Fibroblast of villous mesenchyme (primary cell): ENCODE results near the gene PLEKHA8. TPM values are rescaled to one million over a fixed set of nuclear protein-coding genes. Genes with fewer than 3 reads are reported as not detected.
"Not testable (repeated sequence)": the region's sequence is repeated elsewhere in the genome, so short reads cannot be mapped to it uniquely, and the experiment has no call there.

Experiments
- DNase-seq: peaks from one replicate; pipeline ENCODE4 v3.0.0-alpha.2; 2010; ENCODE audit warnings: low read depth
- H3K4me3 ChIP-seq: 2 replicates; pipeline ENCODE4 v1.5.1; 2011; ENCODE audit warnings: low read depth, mild to moderate bottlenecking, low read length
- CTCF ChIP-seq: IDR thresholded peaks from 2 replicates; pipeline ENCODE4 v1.5.1; 2012; ENCODE audit warnings: low read depth, mild to moderate bottlenecking, low read length; ENCODE audit not compliant: insufficient read depth
- total RNA-seq: library from RNA; depleted of rRNA; stranded (reverse); fragments of >200 nt; gene quantifications from 2 replicates; pipeline ENCODE4 v1.2.3, GENCODE V29; 2012

PLEKHA8 gene
- total RNA-seq, 1 donor, result 17.7 TPM

- no peak for TF ChIP-seq CTCF
- no peak for DNase-seq
- no peak overlapping the region for H3K4me3 ChIP-seq
These were observed 24.9 kb downstream of the PLEKHA8 start for GRCh38 chr7:30053068-30053467.

DNA sequence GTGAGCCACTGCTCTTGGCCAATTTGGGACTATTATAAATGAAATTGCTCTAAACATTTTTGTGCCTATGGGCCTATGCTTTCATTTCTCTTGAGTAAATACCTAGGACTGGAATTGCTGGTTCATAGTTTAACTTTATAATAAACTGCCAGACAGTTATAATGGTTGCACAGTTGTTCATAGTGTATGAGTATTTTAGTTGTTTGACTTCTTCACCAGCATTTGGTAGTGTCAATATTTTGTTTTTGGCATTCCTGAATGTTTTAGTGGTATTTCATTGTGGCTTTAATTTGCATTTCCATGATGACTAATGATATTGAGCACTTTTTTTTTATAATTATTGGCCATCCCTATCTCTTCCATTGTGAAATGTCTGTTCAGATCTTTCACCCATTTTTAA is 29.5 kb downstream of the PLEKHA8 start:
- no peak overlapping the region for H3K4me3 ChIP-seq
- DNase-seq, result peak; percentile 64
- TF ChIP-seq CTCF, result no peak

GRCh38 chr7:30061786-30062185 is 33.6 kb downstream of the PLEKHA8 start:
- peak; percentile 68 for TF ChIP-seq CTCF
- not testable (repeated sequence) for H3K4me3 ChIP-seq
- peak; percentile 39 for DNase-seq

- peak; percentile 66 for DNase-seq
- no peak overlapping the region for H3K4me3 ChIP-seq
- TF ChIP-seq CTCF, result peak; percentile 73
These were observed 34.4 kb downstream of the PLEKHA8 start for GRCh38 chr7:30062587-30062986.

DNA sequence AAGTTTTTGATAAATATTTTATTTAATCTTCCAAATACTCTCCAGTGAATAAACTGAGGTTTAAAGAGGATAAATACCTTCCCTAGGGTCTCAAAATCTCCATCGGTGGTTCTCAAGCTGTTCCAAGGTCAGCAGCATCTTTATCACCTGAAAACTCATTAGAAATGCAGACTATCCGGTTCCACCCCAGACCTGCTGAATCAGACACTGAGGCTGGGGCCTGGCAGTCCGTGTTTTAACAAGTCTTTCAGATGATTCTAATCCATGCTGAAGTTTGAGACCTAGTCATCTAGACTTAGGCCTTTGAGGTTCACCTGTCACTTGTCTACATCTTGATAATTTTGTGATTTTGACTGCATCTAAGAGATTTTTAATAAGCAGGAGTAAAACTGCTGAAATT is 37.5 kb downstream of the PLEKHA8 start:
- no peak for DNase-seq
- no peak overlapping the region for H3K4me3 ChIP-seq
- no peak for TF ChIP-seq CTCF

- no peak for TF ChIP-seq CTCF
- H3K4me3 ChIP-seq, result no peak overlapping the region
- DNase-seq, result no peak
These were observed 38.5 kb downstream of the PLEKHA8 start for GRCh38 chr7:30066687-30067086.

- DNase-seq, result peak; percentile 84
- no peak for TF ChIP-seq CTCF
- H3K4me3 ChIP-seq, result no peak overlapping the region
These were observed 39.9 kb downstream of the PLEKHA8 start for GRCh38 chr7:30068117-30068516.
